Measurements from ENCODE around the gene ABCA1.

Gene ABCA1

GRCh38 chr9:104798209-104798995 lies 129.6 kb downstream of the ABCA1 start:
- no peak overlapping the region for H3K9ac ChIP-seq (ENCODE audit: low read length)
- no peak for TF ChIP-seq EZH2 (IDR thresholded peaks at IDR 0.05; ENCODE audit: borderline replicate concordance, low read length)
- no peak for TF ChIP-seq CTCF (IDR thresholded peaks at IDR 0.05; ENCODE audit: low read length)
- H3K4me1 ChIP-seq (ENCODE audit: insufficient read depth, low read length, severe bottlenecking), result peaks cover 5% of the 10 kb centered on the region
- no peaks in the 10 kb centered on the region for H3K9me3 ChIP-seq (ENCODE audit: low read length)
- no peaks in the 10 kb centered on the region for H3F3A ChIP-seq (ENCODE audit: insufficient read depth, low read length)
- no peak overlapping the region for H3K4me2 ChIP-seq (ENCODE audit: low read length)
- H3K79me2 ChIP-seq (ENCODE audit: insufficient read depth, low read length), result no peaks in the 10 kb centered on the region
- no peak overlapping the region for H3K4me3 ChIP-seq (ENCODE audit: low read depth, low read length, poor library complexity, severe bottlenecking)
- peaks cover 28% of the 10 kb centered on the region; the same call in 1 of the 2 replicates for H3K36me3 ChIP-seq (ENCODE audit: insufficient read depth, low read length)
- no peaks in the 10 kb centered on the region for H3K27me3 ChIP-seq (ENCODE audit: insufficient read depth, low read length)
- H3K27ac ChIP-seq (ENCODE audit: low read depth, low read length, poor library complexity, severe bottlenecking), result no peak overlapping the region
- no peaks in the 10 kb centered on the region for H4K20me1 ChIP-seq (ENCODE audit: insufficient read depth, low read length)
- no peaks in the 10 kb centered on the region for H3K9me2 ChIP-seq (ENCODE audit: low read depth, low read length)
- no peak overlapping the region for H2AFZ ChIP-seq (ENCODE audit: low read length)

GRCh38 chr9:104795857-104796256 lies 132.1 kb downstream of the ABCA1 start:
- H3K4me3 ChIP-seq (ENCODE audit: low read depth, low read length, poor library complexity, severe bottlenecking), result no peak overlapping the region
- no peak overlapping the region for H3K4me2 ChIP-seq (ENCODE audit: low read length)
- no peak overlapping the region for H3K9ac ChIP-seq (ENCODE audit: low read length)
- TF ChIP-seq CTCF (IDR thresholded peaks at IDR 0.05; ENCODE audit: low read length) (no peak), EZH2 (IDR thresholded peaks at IDR 0.05; ENCODE audit: borderline replicate concordance, low read length) (no peak)
- peaks cover 5% of the 10 kb centered on the region for H3K4me1 ChIP-seq (ENCODE audit: insufficient read depth, low read length, severe bottlenecking)
- H3F3A ChIP-seq (ENCODE audit: insufficient read depth, low read length), result no peaks in the 10 kb centered on the region
- H3K27ac ChIP-seq (ENCODE audit: low read depth, low read length, poor library complexity, severe bottlenecking), result no peak overlapping the region
- no peaks in the 10 kb centered on the region for H3K9me3 ChIP-seq (ENCODE audit: low read length)
- H3K27me3 ChIP-seq (ENCODE audit: insufficient read depth, low read length), result no peaks in the 10 kb centered on the region
- no peaks in the 10 kb centered on the region for H4K20me1 ChIP-seq (ENCODE audit: insufficient read depth, low read length)
- no peaks in the 10 kb centered on the region for H3K79me2 ChIP-seq (ENCODE audit: insufficient read depth, low read length)
- peaks cover 32% of the 10 kb centered on the region; the same call in 1 of the 2 replicates for H3K36me3 ChIP-seq (ENCODE audit: insufficient read depth, low read length)
- H2AFZ ChIP-seq (ENCODE audit: low read length), result no peak overlapping the region
- no peaks in the 10 kb centered on the region for H3K9me2 ChIP-seq (ENCODE audit: low read depth, low read length)

GRCh38 chr9:104795082-104795481 lies 132.9 kb downstream of the ABCA1 start:
- no peaks in the 10 kb centered on the region for H3F3A ChIP-seq (ENCODE audit: insufficient read depth, low read length)
- no peaks in the 10 kb centered on the region for H4K20me1 ChIP-seq (ENCODE audit: insufficient read depth, low read length)
- TF ChIP-seq CTCF (IDR thresholded peaks at IDR 0.05; ENCODE audit: low read length), result no peak
- no peak for TF ChIP-seq EZH2 (IDR thresholded peaks at IDR 0.05; ENCODE audit: borderline replicate concordance, low read length)
- H3K79me2 ChIP-seq (ENCODE audit: insufficient read depth, low read length), result no peaks in the 10 kb centered on the region
- H3K9ac ChIP-seq (ENCODE audit: low read length), result no peak overlapping the region
- H3K27me3 ChIP-seq (ENCODE audit: insufficient read depth, low read length), result no peaks in the 10 kb centered on the region
- peaks cover 28% of the 10 kb centered on the region; the same call in 1 of the 2 replicates for H3K36me3 ChIP-seq (ENCODE audit: insufficient read depth, low read length)
- H3K9me2 ChIP-seq (ENCODE audit: low read depth, low read length), result no peaks in the 10 kb centered on the region
- H3K9me3 ChIP-seq (ENCODE audit: low read length), result no peaks in the 10 kb centered on the region
- H3K4me1 ChIP-seq (ENCODE audit: insufficient read depth, low read length, severe bottlenecking), result peaks cover 5% of the 10 kb centered on the region
- no peak overlapping the region for H2AFZ ChIP-seq (ENCODE audit: low read length)
- no peak overlapping the region for H3K4me2 ChIP-seq (ENCODE audit: low read length)
- no peak overlapping the region for H3K4me3 ChIP-seq (ENCODE audit: low read depth, low read length, poor library complexity, severe bottlenecking)
- H3K27ac ChIP-seq (ENCODE audit: low read depth, low read length, poor library complexity, severe bottlenecking), result no peak overlapping the region
